Central memory CD4-positive, alpha-beta T cell (primary cell): ENCODE measurements around the gene TTLL8.
"Not testable (repeated sequence)": the region's sequence is repeated elsewhere in the genome, so short reads cannot be mapped to it uniquely, and the experiment has no call there.

Source experiments
- DNase-seq: peaks from one replicate; pipeline ENCODE4 v3.0.0; 2022
- total RNA-seq, 3 experiments: gene quantifications; one replicate each; lab custom pipeline; 2026; lab: John Stamatoyannopoulos, UW

TTLL8 gene
- 0 reads per million in 3 experiments for total RNA-seq

GRCh38 chr22:50058061-50058905, at the start of gene TTLL8:
Gene TTLL8 (minus strand): TSS chr22:50058298.
- no peak for DNase-seq

DNA sequence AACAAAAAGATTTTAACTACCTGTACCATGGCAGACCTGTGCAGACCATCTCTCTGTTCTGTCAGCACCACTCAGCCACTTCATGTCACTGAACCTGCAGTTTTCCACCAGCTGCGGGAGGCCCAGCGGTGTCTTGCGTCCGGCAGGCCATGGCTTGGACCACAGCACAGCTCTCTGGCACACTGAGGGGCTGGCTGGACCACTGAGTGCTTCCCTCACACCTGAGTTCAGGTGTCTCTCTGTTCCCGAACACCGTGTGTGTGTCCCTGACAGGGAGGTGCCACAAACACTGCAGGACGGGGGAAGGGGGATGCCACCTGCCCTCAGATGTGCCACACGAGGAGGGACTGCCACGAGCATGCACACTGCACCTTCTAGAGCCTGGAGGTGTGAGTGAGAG, 49.4 kb upstream of the TTLL8 start:
- no peak for DNase-seq

- no peak for DNase-seq
Observed at GRCh38 chr22:50105208-50106100, 47.4 kb upstream of the TTLL8 start.

GRCh38 chr22:50104141-50104544, 46.0 kb upstream of the TTLL8 start:
- DNase-seq: no peak

DNA sequence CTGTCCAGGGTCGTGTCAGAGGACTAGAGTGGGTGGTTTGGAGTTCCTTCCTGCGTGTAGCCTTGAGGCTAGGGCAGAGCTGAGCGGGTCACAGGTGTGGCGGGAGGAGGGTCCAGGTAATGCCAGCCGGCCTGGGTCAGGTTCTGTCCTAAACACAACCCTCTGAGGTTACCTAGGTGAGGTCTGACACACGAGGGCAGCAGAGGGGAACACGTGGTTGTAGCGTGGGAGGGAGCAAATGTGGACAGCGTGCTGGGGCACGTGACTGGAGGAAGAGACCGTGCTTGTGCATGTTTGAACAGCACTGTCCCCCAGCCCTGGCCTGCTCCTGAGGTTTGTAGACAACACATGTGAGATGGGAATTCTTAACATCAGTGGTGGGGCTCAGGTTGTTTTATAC, 44.8 kb upstream of the TTLL8 start:
- DNase-seq: no peak

DNA sequence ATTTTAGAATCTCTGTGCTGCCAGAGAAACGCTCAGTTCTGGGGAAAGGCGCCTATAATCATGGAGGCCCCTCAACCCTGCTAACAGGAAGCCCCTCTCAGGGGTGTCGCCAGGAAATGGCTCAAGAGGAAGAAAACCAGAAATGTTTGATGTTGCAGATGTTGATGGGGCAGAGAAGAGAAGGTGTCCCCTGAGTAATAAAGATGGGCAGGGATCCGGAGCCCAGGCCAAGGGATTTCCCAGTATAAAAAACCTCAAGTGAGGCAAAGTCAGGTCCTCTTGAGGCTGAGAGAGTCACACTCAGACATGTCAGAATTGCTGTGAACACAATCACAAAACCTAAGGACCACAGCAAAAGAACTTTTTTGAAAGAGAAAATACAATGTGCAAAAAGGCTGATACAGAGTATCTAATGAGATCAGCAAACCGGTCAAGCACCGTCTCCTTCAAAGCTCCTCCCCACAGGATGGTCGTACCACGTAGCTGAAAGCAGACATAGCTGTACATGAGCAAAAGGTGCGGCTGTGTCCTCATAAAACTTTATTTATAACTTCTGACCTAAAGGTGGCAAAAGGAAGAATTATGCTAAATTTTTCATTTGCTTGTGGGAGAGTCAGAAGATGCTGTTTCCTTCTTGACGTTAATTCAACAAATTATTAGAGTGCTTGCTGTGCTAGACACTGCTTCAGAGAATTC, 43.9 kb upstream of the TTLL8 start:
- no peak for DNase-seq

DNA sequence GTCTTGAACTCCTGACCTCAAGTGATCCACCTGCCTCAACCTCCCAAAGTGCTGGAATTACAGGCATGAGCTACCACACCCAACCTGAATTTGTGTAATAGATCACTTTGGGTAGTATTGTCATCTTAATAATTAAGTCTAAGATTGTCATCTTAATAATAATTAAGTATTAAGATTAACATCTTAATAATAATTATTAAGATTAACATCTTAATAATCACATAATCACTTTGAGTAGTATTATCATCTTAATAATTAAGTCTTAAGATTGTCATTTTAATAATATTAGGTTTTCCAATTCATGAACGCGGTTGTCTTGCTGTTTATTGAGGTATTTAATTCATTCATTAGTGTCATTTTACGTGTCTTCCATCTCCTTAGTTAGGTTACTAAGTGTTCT, 40.0 kb upstream of the TTLL8 start:
- no peak for DNase-seq

DNA sequence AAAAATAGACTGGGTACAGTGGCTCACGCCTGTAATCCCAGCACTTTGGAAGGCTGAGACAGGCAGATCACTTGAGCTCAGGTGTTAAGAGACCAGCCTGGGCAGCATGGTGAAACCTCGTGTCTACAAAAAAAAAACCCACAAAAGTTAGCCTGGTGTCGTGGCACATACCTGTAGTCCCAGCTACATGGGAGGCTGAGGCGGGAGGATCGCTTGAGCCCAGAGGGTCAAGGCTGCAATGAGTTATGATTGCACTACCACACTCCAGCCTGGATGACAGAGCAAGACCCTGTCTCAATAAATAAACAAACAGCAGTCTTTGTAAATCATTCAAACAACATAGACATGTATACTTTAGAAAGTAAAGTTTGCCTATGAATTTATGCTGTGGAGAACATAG, 34.2 kb upstream of the TTLL8 start:
- no peak for DNase-seq

DNA sequence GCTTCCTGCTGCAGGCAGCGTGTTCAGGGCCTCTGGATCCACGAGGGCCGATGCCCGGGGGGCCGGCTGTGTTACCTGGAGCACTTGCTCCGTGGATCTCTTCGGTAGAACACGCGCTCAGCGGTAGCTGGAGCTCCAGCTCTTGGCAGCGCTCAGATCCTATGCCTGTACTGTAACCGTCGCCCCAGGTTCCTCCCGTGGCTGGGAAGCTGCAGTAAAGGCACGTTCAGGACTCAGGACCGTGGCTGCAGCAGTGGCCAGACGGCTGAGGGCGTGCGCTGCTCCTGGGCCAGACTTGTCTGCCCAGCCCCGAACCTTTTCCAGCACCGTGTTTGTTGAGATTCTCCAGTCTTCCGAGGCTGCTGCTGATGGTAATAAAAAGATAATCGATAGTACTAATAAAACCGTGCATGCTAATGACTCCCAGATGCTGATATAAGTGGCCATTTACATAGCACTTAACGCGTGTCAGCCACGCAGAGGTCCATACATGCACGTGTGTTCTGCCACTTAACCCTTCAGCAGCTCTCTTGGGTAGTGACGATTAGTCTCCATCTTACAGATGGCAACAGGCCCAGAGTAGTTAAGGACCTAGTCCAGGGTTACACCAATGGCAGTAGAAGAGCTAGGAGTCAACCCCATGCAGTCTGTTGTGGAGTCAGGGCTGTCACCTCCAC, 33.1 kb upstream of the TTLL8 start:
- no peak for DNase-seq

- DNase-seq: no peak
Observed at GRCh38 chr22:50090412-50090714, 32.3 kb upstream of the TTLL8 start.

GRCh38 chr22:50089682-50090411, 31.7 kb upstream of the TTLL8 start, which contains the start of gene MOV10L1:
Gene MOV10L1 (plus strand): TSS chr22:50090006. CDS start chr22:50090089, 83 bp downstream.
- no peak for DNase-seq

DNA sequence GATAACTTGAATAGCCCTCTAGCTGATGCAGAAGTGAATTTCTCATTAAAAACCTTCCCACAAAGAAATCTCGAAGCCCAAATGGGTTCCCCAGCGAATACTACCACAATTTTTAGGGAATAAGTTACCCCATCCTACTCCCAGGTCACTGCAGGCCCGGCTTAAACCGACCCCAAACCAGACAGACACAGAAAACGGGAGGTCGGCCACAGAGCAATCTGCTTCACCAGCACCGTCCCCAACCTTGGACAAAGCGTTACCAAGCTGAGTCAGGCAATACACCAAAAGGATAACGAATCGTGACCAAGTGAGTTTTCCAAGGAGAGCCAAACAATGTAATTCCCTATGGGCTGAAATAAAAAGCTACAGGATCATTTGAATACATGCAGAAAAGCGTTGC, 31.1 kb upstream of the TTLL8 start:
- no peak for DNase-seq

- no peak for DNase-seq
Observed at GRCh38 chr22:50088096-50088495, 30.0 kb upstream of the TTLL8 start.

GRCh38 chr22:50087646-50088045, 29.5 kb upstream of the TTLL8 start:
- DNase-seq: no peak

- not testable (repeated sequence) for DNase-seq
Observed at GRCh38 chr22:50086975-50087374, 28.9 kb upstream of the TTLL8 start.

DNA sequence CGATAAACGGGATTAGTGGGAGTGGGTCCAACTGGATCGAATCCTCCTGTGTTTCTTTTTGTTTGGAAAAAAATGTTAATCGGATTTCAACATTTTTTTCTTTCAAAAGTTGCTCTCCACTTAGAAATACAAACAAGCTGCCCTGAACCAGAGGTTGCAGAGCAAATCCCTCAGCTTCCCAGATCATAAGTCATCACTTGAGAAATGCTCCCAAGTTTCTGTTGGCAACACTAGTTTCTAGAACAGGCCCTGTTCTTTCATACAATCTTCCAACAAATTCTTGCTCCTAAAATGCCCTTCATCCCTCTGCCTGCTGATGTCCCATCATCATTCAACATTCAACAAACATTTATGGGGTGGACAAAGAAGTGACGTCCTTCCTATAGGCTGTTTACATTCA, 28.4 kb upstream of the TTLL8 start:
- no peak for DNase-seq

DNA sequence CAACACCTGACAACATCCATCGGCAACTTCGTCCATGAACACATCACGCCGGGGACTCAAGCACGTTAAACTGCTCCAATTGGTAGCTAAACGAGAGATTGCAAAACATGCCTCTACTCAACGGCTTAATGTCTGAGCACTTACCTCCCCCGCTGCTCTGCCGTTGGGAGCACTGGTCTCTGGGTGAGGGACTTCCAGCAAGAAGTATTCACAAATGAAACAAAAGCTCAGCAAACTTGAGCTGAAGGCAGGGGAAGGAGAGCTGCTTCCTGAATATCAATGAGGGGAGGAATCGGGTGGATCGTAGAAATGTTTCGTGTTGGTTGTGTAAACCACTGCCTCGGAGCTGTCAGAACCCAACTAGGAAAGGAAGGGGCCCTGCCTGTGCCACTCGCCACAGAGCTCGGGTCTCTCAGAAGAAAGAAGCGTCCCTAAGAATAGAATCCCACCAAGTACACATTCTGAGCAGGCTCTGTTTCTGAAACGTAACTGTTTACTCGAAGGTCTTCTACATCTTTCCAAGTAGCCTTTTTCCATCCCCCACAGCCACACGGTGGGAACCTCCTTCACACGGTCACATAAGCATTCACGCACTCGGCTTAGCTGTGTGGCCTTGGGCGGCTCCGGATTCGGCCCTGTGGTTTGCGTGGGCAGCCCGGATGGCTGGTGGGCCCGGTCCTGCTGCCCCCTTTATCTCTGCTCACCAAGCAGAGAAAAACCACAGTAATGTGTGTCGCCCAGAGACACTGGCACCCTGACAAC, 27.3 kb upstream of the TTLL8 start, which contains the start of gene MLC1:
TSS of gene MLC1 (minus strand) at position 216 of the 762 bp plus-strand sequence. CDS start 524 bp downstream, outside the sequence.
- DNase-seq: no peak

GRCh38 chr22:50084614-50085021, 26.5 kb upstream of the TTLL8 start:
- no peak for DNase-seq

DNA sequence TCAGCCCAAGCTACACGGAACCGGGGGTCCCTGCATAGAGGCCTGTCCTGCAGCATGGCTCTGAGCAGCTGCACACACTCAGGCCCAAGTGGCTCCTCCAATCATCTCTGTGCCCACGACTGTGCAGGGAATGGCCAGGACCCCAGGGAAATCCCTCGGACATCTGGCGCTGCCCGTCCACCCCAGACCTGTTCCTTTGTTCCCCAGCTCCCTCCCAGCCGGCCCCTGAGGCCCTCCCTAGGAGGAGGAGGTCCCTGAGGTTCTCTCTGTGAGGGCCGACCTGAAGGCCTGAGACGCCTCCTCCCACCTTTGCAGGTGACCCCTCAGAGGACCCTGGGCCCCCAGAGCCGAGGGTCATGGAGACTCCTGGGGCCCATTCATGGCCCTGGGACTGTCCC, 26.0 kb upstream of the TTLL8 start:
- DNase-seq: no peak

DNA sequence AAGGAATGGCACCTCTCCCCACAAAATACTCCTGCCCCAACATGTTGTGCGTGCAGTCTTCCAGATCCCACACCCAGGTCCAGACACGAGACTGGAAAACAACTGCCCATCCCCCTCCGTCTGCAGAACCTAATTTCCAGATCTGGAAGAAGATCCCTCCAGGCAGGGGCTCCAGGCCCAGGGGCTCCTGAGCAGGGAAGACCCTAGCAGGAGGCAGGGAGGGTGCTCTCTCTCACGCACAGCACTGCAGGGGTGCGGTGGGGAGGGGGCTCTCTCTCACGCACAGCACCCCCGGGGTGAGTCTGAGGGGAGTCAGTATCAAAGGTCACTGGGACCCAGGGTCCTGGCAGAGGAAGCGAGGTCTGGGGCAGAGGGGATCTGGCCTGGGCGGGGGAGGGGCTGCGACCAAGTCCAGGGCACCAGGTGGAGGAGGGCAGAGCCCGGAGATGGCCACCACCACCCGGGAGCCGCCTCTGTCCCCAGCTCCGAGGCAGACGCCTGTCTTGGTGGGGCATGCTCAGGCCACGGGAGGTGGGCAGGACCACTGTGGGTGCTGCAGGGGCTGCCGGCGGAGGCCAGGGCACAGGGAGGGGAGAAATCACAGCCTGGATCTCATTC, 25.5 kb upstream of the TTLL8 start:
- no peak for DNase-seq
